HG03039 (cell line): ENCODE results near the gene NSDHL.

ENCODE experiments used
- ATAC-seq: cut with Tn5 transposase; IDR thresholded peaks from one replicate; pipeline ENCODE4 v1.9.1; 2021; ENCODE audit warnings: mild to moderate bottlenecking, moderate library complexity; ENCODE audit not compliant: unreplicated experiment

The NSDHL gene

DNA sequence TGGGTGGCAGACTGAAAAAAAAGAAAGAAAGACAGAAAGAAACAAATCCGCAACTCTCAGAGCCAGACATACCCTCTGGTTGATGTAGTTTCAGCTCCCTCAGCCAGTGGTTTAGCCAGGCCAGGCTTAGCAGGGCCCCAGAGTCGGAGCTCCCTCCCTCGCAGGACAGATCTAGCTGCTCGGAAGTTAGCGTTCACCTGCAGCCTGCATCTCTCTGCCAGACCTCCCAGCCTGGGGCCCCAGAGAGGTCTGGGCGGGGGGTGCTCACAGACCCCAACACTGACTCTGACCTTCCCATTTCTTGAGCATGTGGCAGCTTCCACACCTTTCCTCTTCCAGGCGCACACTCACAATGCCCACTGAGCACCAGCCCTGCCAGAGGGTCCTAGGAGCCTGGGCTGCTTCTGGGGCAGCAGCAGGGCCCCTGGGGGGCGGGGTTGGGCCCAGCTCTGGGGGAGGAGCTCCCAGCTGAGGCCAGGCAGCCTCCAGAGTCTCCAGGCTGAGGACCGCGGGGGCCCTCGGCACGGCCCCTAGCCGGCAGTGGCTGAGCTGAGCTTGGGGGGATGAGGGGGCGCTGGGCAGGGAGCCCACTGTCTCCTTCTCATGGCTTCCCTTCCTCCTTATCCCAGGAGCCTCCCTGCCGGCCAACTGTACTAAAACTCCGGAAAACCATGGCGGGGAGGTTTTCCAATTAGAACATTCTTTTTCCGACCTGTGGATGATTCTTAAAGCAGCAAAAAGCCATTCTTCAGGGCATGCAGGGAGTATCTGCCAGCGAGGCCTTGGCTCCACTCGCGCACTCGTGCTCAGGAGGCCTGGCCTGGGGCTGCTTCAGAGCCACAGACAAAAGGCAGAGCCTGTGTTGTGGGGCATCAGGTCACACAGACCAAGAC is 62.4 kb downstream of the NSDHL start:
- no peak for ATAC-seq

DNA sequence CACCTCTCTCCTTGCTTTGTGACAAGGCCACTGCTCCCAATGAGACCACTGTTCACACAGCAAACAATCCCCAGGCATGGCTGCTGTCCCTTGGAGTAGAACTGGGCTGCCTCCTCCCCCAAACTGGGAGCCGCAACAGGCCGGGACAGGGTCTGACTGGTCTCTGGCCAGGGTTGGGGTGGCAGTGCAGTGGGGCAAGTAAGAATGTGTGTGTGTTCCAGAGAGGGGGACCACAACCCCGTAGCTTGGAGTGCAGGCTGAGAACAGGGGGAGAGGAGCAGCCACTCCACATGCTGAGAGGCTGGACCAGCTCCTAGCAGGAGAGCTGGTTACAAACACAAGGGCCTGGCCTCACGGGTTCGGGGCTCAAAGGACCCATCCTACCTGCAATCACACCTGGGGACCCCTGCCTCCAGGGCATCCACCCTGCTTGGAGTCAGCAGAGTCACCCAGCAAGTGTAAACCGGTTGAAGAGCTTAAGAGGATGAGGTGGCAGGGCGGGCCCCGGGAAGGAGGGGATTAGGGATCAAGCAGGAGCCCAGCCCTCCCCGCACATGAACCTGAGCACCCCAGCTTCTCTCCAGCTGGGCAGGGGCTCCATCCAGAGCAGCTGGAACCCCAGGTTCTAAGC is 63.2 kb downstream of the NSDHL start:
- no peak for ATAC-seq

DNA sequence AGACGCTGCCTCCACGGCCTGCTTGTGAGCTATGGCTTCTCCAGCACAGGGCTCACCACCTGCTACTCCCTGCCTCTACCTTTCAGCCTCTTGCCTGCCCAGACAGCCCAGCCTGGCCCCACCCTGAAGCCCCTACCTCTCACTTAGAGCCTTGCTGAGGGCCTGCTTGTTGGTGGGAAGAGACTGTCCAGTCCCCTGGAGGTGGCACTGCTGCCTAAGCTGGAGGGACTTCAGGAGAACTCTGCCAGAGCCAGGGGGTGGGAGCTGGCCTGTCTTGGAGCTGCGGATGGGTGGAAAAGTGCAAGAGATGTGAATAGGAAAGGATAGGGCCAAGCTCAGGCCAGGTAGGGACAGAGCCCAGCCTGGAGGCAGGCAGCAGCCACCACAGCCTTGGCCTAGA is 64.3 kb downstream of the NSDHL start:
- ATAC-seq: no peak

DNA sequence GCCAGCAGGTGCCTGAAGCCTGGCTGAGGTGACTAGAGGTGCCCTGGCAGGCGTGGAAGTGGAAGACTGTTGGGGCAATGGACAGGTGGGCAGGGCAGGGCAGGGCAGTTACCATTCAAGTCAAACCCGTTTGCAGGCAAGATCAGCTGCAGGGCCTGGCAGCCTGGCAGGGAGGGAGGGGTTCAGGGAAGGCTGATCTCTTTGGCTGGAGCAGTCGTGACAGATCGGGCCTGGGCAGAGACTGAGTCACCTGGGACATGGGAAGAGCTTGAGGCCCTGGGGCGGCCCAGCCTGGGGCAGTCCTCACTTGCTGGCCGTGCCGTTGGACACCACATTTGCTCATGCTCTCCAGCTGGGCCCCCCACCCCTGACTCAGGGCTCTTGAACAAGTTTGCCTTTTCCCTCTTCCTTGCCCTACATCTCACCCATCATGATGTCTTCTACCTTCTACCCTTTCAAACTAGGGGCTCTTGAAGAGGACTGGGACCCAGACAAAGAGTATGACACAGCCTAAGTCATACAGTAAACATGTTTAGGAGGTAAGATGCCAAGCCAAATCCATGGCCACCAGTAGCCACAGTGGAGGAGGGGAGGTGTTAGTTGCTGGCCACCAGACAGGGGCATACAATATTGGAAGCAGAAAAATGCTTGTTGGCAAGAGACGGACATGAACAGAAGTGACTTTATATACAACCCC is 65.0 kb downstream of the NSDHL start:
- no peak for ATAC-seq

DNA sequence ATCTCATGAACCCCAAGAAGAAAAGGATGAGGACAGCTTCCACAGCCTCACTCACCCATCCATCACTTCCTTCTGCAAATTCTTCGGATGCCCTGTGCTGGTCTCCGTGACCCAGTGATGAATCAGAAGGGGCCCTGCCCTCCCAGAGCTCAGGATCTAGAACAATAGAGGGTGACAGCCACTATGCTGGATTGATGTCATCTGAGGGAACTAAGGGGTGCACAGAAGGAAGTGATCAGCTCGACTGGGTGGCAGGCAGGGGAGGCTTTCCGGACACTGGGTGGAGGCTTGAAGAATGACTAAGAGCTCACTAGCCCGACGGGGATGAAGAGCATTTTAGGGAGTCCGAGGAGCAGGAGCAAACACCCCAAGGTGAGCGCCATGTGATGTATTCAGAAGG is 65.6 kb downstream of the NSDHL start:
- ATAC-seq: no peak

DNA sequence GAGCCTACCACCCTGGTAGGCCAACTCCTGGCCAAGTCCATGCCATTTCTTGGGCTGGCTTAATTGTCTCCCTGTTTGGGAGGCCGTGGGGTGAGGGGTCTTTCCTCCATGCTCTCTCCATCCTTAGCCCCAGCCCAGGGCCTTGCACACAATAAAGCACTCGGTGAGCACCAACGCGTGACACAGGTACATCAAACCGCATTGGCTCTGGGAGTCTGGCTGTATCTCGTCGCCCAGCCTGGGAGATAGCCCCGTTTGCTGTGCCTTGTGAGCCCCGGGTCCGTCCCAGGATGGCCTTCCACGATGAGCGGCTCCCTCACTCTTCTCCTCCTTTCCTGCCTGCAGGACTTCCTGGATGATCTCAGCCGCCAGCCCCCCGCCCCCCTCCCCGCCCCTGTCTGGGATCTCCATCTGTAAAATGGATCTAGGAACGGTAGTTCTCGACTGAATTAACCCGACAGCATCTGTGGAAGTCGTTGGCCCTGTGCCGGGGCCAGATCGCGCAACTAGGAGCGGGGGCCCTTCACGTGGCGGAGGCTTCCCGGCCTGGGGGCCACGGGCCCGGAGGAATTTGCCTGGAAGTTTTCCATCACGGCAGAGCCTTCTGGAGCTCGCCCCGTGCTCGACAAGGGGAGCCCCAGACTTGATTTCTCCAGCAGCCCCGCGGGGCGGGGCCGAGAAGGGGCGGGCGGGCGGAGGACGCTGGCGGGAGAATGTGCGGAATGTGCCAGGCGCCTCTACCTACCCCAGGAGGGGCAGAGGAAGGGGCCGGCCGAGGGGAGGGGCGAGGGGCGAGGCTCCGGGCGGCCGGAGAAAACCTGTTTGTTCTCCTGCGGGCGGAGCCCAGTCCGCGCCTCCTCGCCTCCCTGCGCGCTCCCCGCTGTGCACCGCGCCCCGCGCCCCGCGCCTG is 66.6 kb downstream of the NSDHL start, which contains the start of gene ZNF185:
Gene ZNF185, plus strand, starts transcription at position 846 of the 910 bp plus-strand sequence. CDS start 16,423 bp downstream, outside the sequence.
- no peak for ATAC-seq

DNA sequence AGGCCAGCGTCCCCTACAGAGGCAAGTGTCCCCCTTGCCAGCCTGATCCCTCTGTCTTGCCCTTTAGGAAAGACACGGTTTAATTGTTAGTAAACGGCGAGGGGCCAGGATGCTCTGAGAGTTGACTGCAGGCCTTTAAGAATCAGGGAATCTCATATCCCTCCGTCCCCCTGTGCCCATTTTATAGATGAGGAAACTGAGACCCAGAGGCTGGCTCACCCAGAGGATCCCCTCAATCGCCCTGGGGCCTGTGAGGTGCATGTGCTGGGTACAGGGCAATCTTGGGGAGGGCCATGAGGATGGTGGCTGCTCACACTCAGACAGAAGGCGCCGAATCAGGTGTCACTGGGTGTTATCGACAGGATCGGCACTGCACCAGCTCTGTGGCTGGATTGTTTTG is 67.6 kb downstream of the NSDHL start:
- ATAC-seq: no peak

DNA sequence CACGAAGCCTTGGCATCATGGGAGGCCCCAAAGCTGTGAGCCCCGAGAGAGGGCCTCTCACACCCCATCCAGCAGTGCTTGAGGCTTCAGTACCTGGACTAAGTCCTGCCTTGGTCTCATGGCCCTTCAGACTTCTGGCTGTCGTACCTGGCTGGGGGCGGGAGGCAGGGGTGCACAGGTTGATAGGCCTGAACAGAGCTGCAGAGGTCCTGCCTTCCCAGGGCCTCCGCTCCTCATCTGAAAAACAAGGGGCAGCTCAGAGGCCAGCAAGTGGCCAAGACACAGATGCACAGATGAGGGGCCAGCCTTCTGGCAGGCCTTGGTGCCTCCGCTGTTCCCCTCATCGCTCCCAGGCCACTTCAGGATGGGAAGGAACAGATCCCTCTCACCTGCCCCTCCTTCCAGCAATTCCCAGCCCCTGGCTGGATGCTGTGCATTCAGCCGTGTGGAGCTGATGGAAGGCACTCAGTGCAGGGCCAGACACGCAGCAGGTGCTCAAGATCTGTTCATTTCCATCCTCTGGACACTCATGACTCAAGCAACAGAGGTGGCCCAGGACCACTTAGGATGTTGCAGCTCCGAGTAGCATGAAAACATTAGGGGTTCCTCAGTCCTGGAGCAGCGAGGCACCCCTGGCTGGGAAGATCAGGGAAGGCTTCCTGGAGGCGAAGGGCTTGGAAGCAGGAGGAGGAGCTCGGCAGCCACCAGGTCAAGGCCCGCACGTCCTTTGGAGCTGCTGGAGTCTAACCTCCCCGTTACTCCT is 68.4 kb downstream of the NSDHL start:
- no peak for ATAC-seq

DNA sequence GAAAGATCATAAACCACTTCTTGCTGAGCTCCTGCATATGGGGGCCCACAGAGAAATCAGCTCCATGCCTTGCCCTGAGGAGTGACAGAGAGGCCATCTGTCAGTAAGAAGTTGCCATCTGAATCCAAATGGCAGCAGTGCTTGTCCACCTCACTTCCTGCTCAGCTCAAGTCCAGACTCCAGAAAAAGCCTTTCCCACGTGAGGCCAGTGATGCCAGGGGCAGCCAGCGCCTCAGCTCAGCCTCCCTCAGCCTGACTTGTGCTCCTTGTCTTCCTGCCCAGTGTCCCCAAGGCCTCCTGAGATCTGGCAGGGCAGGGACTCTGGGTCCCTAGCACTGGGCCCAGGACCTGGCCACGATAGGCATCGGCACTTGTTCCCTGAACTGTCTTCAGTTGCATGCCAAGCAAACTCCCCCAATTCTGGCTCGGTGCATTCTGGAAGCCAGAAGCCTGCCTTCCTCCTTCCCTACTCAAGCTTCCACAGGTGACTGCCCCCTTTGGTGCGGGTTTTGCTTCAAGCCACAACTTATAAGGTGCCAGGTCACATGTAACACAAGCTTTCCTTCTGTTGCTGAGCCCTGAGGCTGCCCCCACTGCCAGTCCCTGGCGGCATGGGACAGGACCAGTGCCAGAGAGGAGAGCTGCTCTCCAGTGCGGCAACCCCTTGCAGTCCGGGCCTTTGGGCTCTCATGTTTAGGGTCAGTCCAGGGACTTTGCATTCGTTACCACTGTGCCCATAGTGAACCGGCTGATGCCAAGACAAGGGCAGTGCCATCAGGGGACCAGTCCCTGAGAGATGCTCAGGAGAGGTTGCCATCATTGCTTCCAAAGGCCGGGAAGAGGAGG is 69.2 kb downstream of the NSDHL start:
- ATAC-seq: no peak

DNA sequence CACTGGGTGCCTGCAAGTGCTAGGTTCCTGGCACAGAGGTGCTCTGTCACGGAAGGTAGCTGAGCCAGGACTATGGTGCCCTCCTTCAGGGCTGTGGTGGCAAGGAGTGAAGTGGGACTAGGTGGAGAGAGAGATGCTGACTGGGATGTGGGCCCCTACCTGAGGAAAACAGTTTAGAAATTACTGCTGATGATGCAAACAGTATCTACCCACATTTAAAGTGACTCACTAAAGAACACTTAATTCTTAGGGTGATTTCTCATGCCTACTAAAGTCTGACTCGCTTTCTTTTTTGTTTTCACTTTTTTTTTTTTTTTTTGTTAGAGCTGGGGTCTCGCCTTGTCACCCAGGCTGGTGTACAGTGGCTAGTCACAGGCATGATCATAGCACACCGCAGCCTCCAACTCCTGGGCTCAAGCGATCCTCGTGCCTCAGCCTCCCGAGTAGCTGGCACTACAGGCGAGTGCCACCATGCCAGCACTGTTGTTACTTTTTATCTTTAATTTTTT is 70.1 kb downstream of the NSDHL start:
- ATAC-seq: no peak

DNA sequence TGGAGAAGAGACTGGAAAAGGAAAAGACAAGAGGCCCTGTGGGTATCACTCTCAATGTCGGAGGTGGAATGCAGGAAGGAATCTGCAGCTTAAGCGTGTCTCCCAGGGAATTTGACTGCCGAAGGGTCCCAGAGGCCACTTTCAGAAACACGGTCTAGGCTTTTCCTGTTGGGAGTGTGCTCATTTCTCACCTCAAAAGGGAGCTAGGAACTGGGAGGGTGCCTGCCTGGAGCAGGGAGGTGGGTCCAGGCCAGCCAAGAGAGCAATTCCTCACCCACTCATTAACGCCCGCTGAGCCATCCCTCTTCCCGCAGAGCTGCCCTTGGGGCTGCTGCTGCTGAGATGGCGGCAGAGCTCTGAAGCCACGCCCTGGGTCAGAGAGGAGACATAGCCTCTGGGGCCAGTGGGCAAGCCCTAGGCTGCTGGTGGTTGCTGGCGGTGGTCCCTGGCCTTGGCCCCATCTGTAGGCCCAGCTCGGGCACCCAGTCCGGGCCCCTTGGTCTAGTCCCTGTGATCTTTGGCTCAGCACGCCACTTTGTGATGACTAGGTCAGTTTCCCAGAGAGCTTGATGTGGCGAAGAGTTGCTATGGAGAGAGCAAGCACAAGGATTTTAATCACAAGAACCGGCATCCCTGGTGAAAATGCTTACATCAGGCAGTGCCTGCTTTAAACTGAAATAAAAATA is 71.1 kb downstream of the NSDHL start:
- no peak for ATAC-seq

DNA sequence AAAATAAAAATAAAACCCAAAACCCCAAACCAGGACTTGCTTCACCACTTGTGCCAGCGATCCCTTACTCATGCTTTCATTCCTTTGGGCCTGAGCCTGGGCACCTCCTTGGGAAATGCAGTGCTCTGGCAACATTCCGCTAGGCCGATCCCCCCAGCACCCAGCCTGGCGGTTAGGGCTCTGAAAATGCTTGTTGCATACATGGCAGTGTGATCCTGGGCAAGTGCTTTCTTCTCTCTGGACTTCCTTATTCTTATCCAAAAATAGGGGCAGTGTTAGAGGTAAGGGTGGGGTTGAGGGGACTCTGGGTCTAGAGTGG is 71.6 kb downstream of the NSDHL start:
- no peak for ATAC-seq

DNA sequence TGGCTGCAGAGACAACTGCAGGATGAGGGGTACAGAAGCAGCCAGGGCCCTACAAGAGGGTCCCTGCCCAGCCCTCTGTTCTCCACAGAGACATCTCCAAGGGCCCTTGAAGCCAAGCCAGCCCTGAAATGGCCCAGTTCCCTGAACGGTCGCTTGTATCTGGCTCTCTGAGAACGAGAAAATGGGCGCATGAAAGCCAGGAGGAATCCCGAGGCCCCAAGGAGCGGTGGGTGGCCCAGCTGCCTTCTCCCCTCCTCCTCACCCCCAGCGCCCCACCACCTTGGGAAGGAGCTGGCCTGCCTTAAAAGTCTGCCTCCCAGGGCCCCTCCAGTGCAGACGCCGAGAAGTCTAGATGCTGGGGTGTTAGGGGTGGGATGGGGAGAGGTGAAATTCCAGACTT is 72.7 kb downstream of the NSDHL start:
- ATAC-seq: no peak

DNA sequence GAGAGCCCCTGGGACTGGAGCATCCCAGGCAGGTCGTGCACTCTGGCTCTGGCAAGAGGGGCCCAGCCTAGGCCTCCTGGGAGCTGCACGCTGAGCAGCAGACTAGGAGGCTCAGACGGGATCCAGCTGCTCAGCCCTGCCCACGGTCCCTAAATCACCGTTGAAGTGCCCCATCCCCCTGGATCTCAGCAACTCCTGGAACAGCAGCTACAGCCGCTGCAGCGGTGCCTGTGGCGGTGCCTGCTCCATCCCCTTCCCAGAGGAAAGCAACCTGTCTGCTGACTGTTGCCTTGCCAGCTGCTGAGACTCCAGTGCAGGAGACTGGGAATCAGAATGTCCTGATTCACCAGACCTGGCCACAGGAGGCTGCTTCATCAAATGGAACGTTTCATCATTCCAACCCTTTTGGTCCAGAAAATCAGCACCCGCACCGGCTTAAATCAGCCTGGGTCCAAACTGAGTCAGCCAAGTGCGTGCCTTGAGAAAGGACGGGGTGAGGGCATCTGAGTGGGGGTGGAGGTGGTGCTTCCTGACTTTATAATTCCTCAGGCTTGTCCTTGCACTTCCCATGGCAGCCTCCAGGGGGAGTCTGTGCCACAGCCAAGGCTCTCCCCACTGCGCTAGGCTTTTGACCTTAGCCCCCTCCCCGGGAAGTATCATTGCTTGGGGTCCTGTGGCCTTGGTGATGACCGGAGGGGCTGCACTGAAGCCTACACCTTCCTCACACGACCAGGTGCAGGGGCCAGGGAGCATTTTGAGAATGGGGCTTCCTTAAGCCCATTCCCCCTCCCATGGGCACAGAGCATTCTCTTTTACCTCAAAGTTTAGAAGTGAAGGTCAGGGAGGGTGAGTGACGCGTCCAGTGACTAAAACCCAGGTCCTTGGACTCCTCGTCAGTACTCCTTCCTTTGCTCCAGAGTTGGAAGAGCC is 73.6 kb downstream of the NSDHL start:
- no peak for ATAC-seq

DNA sequence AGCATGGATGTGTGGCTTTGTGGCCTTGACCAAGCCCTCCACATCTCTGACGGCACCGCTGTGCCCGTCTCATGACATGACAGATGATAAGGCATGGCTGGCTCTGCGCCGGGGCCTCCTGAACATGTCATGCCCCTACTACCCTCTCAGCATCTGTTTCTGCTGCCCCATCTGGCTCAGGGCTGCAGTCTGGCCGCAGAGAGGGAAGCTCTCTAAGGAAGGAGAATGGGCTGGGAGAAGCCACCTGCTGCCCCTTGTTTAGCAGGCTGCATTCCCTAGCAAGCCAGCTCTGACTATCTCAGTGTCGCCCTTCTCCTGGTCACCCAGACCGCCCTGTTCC is 74.2 kb downstream of the NSDHL start:
- no peak for ATAC-seq

DNA sequence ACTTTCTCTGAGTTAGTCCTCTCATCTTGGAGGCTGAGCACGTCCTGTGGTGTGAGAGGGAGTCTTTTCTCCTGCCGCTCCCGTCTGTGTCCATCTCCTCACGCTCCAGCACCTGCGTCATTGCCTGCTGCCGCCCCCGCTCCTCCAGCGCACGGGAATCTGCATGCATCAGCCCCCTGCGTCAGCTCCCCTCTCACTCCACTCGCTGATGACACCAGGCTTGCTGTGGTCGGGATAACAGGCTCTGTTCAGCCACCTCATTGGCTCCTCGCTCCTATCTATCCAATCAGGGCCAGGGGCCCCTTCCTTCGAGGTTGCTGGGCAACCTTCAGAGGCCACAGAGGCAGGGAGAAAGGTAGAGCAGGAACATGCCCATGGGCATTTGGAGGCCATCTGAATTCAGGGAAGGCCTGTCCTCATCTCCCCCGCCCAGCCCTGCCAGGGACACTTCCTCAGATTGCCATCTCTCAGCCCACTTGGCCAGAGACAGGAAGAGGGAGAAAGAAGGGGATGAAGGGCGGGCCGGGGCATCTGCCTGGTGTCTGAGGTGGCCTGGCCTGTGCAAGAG is 76.3 kb downstream of the NSDHL start:
- ATAC-seq: no peak

DNA sequence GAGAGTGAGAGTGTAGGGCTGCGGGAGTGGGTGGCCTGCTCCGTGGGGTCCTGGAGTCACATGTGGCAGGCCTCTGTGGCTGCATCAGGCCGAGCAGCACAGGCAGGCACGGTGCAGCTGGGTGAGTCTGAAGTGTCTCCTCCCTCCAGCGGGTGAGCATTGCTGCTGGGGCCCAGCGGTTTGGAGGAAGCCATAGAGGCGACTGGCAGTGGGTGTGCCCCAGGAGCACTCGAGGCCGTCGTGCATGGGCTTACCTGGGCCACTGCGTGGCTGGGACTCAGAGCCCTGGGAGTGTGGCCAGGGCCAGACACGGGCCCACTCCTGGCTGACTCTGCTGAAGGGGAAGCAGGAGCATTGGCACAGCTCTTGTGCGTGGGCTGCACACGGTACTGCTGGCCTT is 77.6 kb downstream of the NSDHL start:
- ATAC-seq: no peak
